NCI-H2196 (cell line): ENCODE measurements around the gene CHFR.
"Not testable (repeated sequence)": the region's sequence is repeated elsewhere in the genome, so short reads cannot be mapped to it uniquely, and the experiment has no call there.

Source experiments
- DNase-seq: peaks from one replicate; lab custom pipeline; 2025; ENCODE audit not compliant: unreplicated experiment; lab: John Stamatoyannopoulos, UW

The CHFR gene

GRCh38 chr12:132842449-132843045 is 44.9 kb downstream of the CHFR start:
- DNase-seq: no peak

- DNase-seq: no peak
These were observed 46.3 kb downstream of the CHFR start for GRCh38 chr12:132841151-132841550.

DNA sequence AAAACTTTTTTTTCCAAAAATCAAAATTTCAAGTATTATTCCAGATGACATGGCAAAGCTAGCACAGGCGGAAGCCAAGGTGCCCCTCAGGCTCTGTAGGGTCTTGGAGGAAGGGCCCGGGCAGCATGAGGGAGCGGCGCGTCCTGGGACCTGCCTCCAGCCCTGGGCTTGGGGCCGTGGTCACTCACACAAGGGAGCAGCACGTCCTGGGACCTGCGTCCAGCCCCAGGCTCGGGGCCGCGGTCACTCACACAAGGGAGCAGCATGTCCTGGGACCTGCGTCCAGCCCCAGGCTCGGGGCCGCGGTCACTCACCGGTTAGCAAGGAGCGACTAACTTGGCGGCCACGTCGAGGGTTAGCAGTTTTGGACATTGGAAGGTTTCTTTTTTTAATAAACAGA is 46.9 kb downstream of the CHFR start:
- no peak for DNase-seq

DNA sequence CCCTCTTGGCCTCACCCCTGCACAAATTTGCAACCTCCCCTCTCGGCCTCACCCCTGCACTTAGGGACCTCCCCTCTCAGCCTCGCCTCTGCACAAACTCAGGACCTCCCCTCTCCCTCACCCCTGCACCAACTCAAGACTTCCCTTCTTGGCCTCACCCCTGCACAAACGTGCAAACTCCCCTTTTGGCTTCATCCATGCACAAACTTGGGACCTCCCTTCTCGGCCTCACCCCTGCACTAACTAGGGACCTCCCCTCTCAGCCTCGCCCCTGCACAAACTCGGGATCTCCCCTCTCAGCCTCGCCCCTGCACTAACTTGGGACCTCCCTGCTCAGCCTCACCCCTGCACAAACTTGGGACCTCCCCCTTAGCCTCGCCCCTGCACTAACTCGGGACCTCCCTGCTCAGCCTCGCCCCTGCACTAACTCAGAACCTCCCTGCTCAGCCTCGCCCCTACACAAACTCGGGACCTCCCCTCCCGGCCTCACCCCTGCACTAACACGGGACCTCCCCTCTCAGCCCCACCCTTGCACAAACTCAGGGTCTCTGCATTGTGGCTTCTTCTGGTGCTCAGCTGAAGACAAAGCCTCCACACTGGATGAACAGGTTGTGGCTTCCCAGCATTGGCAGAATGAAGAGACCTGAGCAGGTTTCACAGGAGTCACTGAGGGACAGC is 47.7 kb downstream of the CHFR start:
- no peak for DNase-seq

- no peak for DNase-seq
These were observed 48.9 kb downstream of the CHFR start for GRCh38 chr12:132838410-132839080.

- no peak for DNase-seq
These were observed 49.6 kb downstream of the CHFR start for GRCh38 chr12:132837693-132838409.

- DNase-seq: no peak
These were observed 50.5 kb downstream of the CHFR start for GRCh38 chr12:132836795-132837331.

DNA sequence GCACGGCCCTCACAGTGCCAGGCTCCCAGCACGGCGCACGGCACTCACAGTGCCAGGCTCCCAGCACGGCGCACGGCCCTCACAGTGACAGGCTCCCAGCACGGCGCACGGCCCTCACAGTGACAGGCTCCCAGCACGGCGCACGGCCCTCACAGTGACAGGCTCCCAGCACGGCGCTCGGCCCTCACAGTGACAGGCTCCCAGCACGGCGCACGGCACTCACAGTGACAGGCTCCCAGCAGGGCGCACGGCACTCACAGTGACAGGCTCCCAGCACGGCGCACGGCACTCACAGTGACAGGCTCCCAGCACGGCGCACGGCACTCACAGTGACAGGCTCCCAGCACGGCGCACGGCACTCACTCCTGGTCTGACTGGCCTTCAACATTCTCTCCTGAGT is 51.2 kb downstream of the CHFR start:
- DNase-seq: not testable (repeated sequence)

GRCh38 chr12:132835076-132836025 is 52.1 kb downstream of the CHFR start:
- no peak for DNase-seq

DNA sequence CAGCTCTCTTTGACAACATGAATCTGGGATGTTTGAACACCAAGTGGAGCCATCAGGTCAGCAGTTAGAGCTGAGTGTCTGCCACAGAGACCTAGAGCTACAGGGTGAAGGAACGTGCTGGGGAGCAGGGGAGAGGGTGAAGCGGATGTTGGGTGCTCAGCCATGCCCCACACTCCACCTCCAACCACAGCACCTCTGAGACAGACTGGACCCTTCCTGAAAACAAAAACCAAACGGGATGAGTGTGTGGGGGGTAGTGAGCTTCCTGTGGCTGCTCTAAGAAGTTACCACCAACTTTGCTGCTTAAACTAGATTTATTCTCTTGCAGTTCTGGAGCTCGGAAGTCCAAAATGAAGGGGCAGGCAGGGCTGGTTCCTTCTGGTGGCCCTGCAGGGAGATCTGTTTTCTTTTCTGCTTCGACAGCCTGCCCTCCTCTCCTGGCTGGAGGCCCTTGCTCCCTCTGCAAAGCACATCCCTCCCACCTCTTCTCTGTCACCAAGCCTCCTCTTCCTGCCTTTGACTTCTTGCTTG is 53.2 kb downstream of the CHFR start:
- no peak for DNase-seq

DNA sequence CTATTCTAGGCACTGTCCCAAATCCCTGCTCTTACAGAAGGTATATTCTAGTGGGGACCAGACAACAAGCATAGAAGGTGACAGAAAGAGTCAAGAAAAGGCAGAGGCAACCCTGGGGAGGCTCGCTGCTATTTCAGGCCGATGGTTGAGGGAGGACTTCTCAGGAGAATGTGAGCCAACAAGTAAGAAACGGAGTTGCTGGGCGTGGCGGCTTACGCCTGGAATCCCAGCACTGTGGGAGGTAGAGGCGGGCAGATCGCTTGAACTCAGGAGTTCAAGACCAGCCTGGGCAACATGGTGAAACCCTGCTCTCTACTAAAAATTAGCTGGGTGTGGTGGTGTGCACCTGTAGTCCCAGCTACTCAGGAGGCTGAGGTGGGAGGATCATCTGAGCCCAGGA is 54.1 kb downstream of the CHFR start:
- DNase-seq: no peak

- no peak for DNase-seq
These were observed 55.6 kb downstream of the CHFR start for GRCh38 chr12:132831771-132832170.

- DNase-seq: peak; percentile 95
These were observed 58.5 kb downstream of the CHFR start, which contains the start of gene GOLGA3 for GRCh38 chr12:132828706-132829534. TSS of gene GOLGA3 (minus strand) at chr12:132828869. CDS start at chr12:132822128, 6,741 bp downstream.

- DNase-seq: peak; percentile 11
These were observed 59.4 kb downstream of the CHFR start for GRCh38 chr12:132827763-132828703.

- DNase-seq: no peak
These were observed 61.5 kb downstream of the CHFR start for GRCh38 chr12:132825861-132826260.

- DNase-seq: no peak
These were observed 62.3 kb downstream of the CHFR start for GRCh38 chr12:132825089-132825488.

DNA sequence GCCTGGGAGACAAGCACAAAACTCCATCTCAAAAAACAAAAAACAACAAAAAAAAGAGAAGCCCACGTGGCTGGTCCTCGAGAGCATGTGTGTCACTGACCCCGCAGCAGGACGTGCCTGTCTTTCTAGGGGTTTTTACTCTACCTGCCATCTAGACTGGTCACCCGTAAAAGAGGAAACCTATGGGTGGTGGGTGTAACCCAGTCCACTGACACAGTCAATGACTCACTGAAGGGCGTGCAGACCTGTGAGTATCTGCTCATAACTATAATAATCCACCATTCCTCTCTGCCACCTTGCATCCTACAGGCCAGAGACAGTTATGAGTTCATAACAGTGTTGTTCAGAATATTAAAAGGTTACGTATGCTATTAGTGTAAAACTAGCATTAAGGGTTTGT is 63.4 kb downstream of the CHFR start:
- DNase-seq: no peak

GRCh38 chr12:132818562-132818961 is 68.8 kb downstream of the CHFR start:
- no peak for DNase-seq
